Naive thymus-derived CD8-positive, alpha-beta T cell (primary cell): ENCODE results near the gene CCDC68. TPM values are rescaled to one million over a fixed set of nuclear protein-coding genes. Genes with fewer than 3 reads are reported as not detected.

ENCODE experiments used
- ATAC-seq, 2 donors: fragments of 150-1000 bp; cut with Tn5 transposase in 1 of 2; sonication (Bioruptor Pico), chemical (Tn5 transposase) in 1 of 2; 1 replicate in 1 of 2; 2 replicates in 1 of 2; pipeline ENCODE4 v1.10.0; 2021; ENCODE audit warnings: mild to moderate bottlenecking in 2 of 2, moderate library complexity in 2 of 2
- POLR2A ChIA-PET: fragments of 350-600 bp; sonication (Branson Sonifier 250); formaldehyde crosslinking; loops from one replicate; lab custom pipeline; 2021; ENCODE audit warnings: antibody characterized with exemption; lab: Charles Lee
- DNase-seq, 10 donors: peaks; one replicate each; pipeline versions ENCODE4 v3.0.0 to v3.0.0-alpha.2; 2020 to 2022
- H3K27ac Mint-ChIP-seq, 10 donors: one replicate each; pipeline ENCODE4 v1.8.0; 2020 to 2022; ENCODE audit warnings: mild to moderate bottlenecking in 10 of 10, mixed read lengths in 10 of 10, moderate library complexity in 4 of 10, inconsistent platforms in 1 of 10
- H3K27me3 Mint-ChIP-seq, 5 donors: one replicate each; pipeline ENCODE4 v1.8.0; 2021 to 2022; ENCODE audit warnings: mixed read lengths in 5 of 5
- H3K36me3 Mint-ChIP-seq, 3 donors: one replicate each; pipeline ENCODE4 v1.8.0; 2020 to 2022; ENCODE audit warnings: mixed read lengths in 3 of 3, mild to moderate bottlenecking in 2 of 3, inconsistent platforms in 1 of 3
- H3K4me1 Mint-ChIP-seq, 4 donors: one replicate each; pipeline ENCODE4 v1.8.0; 2021 to 2022; ENCODE audit warnings: mixed read lengths in 4 of 4
- H3K4me3 Mint-ChIP-seq, 10 donors: one replicate each; pipeline ENCODE4 v1.8.0; 2020 to 2022; ENCODE audit warnings: mild to moderate bottlenecking in 10 of 10, mixed read lengths in 10 of 10, moderate library complexity in 6 of 10, inconsistent platforms in 1 of 10
- H3K9me3 Mint-ChIP-seq, 9 donors: one replicate each; pipeline ENCODE4 v1.8.0; 2020 to 2022; ENCODE audit warnings: mixed read lengths in 9 of 9, mild to moderate bottlenecking in 3 of 9, inconsistent platforms in 1 of 9, moderate library complexity in 1 of 9
- polyA plus RNA-seq, 3 donors: library from polyadenylated mRNA; unstranded; fragments of 300-500 nt; fragmentation: Illumina TruSeq; gene quantifications; one replicate each; pipeline ENCODE4 v1.2.3, GENCODE V29; 2021
- total RNA-seq, 8 experiments: library from RNA in 2 of 8; stranded (reverse) in 2 of 8; gene quantifications; one replicate each; pipeline ENCODE4 v1.2.3 and lab custom pipeline; 2021 to 2026

The CCDC68 gene
- total and polyA plus RNA-seq, 5 experiments from 2014 or later, result not detected

DNA sequence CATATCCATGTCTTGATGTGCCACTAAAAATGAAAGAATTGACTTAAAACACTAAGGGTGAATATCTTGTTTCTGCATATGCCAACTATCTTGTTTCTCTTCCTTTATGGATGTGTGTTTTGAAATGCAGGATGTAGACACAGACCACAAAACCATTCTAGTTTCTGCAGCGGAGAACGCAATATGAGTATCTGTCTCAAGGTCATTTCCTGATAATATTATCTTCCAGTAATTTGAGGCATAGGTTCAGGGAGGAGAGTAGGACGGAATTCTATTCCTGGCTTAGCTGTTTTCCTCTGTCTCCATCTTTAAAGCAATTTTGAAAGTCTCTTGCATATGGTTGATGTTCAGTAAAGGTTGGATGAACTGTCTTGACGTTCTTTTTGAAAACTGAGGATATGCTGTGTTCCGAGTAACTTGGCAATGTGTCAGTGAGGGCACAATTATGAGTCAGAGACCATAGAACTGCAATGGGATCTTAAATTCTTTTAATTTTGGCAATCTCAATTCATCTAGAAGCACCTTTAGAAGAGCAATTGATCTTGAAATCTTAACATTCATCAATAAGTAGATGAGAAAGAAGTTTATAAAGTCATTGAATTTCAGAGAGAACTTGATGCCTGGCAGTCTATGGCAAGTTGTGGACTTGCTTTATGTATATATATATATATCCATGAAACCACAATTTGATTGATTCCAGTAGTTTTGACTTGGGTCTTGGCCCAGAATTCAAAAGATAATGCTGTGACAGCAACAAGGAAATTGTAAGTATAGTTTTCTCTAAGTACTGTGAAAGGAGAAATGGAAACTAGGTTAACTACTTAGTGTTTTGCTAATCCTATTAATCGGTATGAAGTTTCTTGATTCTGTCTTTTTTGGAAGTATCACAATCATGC is 106.2 kb downstream of the CCDC68 start:
- no peak overlapping the region for H3K4me3 Mint-ChIP-seq
- peaks cover 0 to 10% (median 2%) of the 10 kb centered on the region in 5 donors for H3K27me3 Mint-ChIP-seq
- no peaks in the 10 kb centered on the region for H3K9me3 Mint-ChIP-seq
- POLR2A ChIA-PET, result no interaction called here
- peaks cover 0 to 8% (median 5%) of the 10 kb centered on the region in 4 donors for H3K4me1 Mint-ChIP-seq
- no peak overlapping the region for H3K27ac Mint-ChIP-seq
- no peaks in the 10 kb centered on the region for H3K36me3 Mint-ChIP-seq
- DNase-seq (no peak), ATAC-seq (no peak)

Other genes starting within 250 kb of the CCDC68 start
- gene RAB27B, start 131.0 kb downstream of the CCDC68 start, total RNA-seq, result under 1 TPM in 1 of 2 experiments, not detected in 1; 0.05 TPM
- 1 to 10 TPM in 1 of 3 donors, under 1 TPM in 1, not detected in 1; 0.57 to 1.8 TPM for gene RAB27B, start 131.0 kb downstream of the CCDC68 start, polyA plus RNA-seq